Measurements from ENCODE around the gene TCHHL1.

Gene TCHHL1

GRCh38 chr1:152112885-152113432 is 24.1 kb upstream of the TCHHL1 start:
- DNase-seq (ENCODE audit: low read depth): no peak
- TF ChIP-seq, protein P1, sequence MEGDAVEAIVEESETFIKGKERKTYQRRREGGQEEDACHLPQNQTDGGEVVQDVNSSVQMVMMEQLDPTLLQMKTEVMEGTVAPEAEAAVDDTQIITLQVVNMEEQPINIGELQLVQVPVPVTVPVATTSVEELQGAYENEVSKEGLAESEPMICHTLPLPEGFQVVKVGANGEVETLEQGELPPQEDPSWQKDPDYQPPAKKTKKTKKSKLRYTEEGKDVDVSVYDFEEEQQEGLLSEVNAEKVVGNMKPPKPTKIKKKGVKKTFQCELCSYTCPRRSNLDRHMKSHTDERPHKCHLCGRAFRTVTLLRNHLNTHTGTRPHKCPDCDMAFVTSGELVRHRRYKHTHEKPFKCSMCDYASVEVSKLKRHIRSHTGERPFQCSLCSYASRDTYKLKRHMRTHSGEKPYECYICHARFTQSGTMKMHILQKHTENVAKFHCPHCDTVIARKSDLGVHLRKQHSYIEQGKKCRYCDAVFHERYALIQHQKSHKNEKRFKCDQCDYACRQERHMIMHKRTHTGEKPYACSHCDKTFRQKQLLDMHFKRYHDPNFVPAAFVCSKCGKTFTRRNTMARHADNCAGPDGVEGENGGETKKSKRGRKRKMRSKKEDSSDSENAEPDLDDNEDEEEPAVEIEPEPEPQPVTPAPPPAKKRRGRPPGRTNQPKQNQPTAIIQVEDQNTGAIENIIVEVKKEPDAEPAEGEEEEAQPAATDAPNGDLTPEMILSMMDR (IDR thresholded peaks at IDR 0.05; ENCODE audit: control insufficient read depth, extremely low read depth, insufficient read depth): no peak
- H3K4me3 ChIP-seq (ENCODE audit: low read depth, low read length): no peak overlapping the region

DNA sequence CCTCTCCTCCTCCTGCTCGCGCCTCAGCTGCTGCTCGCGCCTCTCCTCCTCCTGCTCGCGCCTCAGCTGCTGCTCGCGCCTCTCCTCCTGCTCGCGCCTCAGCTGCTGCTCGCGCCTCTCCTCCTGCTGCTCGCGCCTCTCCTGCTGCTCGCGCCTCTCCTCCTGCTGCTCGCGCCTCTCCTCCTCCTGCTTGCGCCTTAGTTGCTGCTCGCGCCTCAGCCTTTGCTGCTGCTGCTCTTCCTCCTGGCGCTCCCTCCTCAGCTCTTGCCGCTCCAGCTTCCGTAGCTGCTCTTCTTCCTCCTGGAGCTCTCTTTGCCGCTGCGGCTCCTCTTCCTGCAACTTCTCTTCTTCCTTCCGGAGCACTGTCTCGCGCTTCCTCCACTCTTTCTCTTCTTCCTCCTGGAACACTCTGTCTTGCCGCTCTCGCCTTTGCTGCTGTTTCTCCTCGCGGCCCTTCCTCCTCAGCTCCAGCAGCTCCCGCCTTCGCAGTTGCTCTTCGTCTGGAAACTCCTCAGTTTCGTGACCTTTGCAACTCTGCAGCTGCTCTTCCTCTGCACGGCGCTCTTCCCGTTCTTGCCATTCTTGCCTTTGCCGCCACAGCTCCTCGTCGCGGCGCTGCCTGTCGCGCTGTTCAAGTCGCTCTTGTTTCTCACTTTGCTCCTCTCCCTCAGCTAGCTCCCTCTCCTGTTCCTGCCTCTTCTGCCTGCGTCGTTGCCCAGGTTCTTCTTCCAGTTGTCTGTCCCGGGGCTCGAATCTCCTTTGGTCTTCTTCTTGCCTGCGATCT is 23.4 kb upstream of the TCHHL1 start:
- no peak overlapping the region for H3K4me3 ChIP-seq (ENCODE audit: low read depth, low read length)
- TF ChIP-seq, protein P1 (IDR thresholded peaks at IDR 0.05; ENCODE audit: control insufficient read depth, extremely low read depth, insufficient read depth): no peak

GRCh38 chr1:152111515-152111968 is 22.7 kb upstream of the TCHHL1 start:
- peak overlapping the region; percentile 45 for H3K4me3 ChIP-seq (ENCODE audit: low read depth, low read length)
- no peak for DNase-seq (ENCODE audit: low read depth)
- TF ChIP-seq, protein P1 (IDR thresholded peaks at IDR 0.05; ENCODE audit: control insufficient read depth, extremely low read depth, insufficient read depth): no peak

More for the DNA sequence above, 23.4 kb upstream of the TCHHL1 start:
- no peak for DNase-seq (ENCODE audit: low read depth)

GRCh38 chr1:152110860-152111514 is 22.1 kb upstream of the TCHHL1 start:
- peak overlapping the region; percentile 45 for H3K4me3 ChIP-seq (ENCODE audit: low read depth, low read length)
- no peak for DNase-seq (ENCODE audit: low read depth)
- TF ChIP-seq, protein P1 (IDR thresholded peaks at IDR 0.05; ENCODE audit: control insufficient read depth, extremely low read depth, insufficient read depth): no peak

- TF ChIP-seq, protein P1 (IDR thresholded peaks at IDR 0.05; ENCODE audit: control insufficient read depth, extremely low read depth, insufficient read depth): no peak
- H3K4me3 ChIP-seq (ENCODE audit: low read depth, low read length): peak overlapping the region; percentile 45
- DNase-seq (ENCODE audit: low read depth): no peak
Measured at GRCh38 chr1:152110365-152110859, 21.5 kb upstream of the TCHHL1 start.

DNA sequence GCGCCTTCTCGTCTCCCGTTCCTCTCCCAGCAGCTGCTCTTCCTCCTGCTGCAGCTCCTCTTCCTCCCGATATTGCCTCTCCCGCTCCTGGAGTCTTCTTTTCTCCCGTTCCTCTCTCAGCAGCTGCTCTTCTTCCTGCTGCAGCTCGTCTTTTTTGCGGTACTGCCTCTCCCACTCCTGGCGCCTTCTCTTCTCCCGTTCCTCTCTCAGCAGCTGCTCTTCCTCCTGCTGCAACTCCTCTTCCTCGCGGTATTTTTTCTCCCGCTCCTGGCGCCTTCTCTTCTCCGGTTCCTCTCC is 21.1 kb upstream of the TCHHL1 start:
- H3K4me3 ChIP-seq (ENCODE audit: low read depth, low read length): peak overlapping the region; percentile 45
- DNase-seq (ENCODE audit: low read depth): no peak
- TF ChIP-seq, protein P1 (IDR thresholded peaks at IDR 0.05; ENCODE audit: control insufficient read depth, extremely low read depth, insufficient read depth): no peak

Data from LNCaP clone FGC (cell line).